G401 (cell line): ENCODE measurements around the gene GNG2. TPM values are rescaled to one million over a fixed set of nuclear protein-coding genes. Genes with fewer than 3 reads are reported as not detected.

ENCODE experiments used
- DNase-seq: peaks from one replicate; pipeline ENCODE4 v3.0.0-alpha.2; 2015; ENCODE audit warnings: low spot score
- in situ Hi-C: cut with HindIII; loops from 2 replicates; pipeline ENCODE4 v1.10.0; 2016; ENCODE audit warnings: low sequenced_read_pairs, mixed read lengths
- total RNA-seq: library from RNA; depleted of rRNA; stranded (reverse); fragments of >200 nt; shearing (Covaris generic); gene quantifications from 2 replicates; pipeline ENCODE4 v1.2.3, GENCODE V29; 2014; rRNA removed

The GNG2 gene
- total RNA-seq, 1 experiment from 2014 or later = not detected

- no peak for DNase-seq
- in situ Hi-C loops = no loop called here
These were observed 149.8 kb downstream of the GNG2 start for GRCh38 chr14:52010173-52010693.

GRCh38 chr14:52011523-52011922, 151.1 kb downstream of the GNG2 start:
- in situ Hi-C loops = no loop called here
- DNase-seq = no peak

GRCh38 chr14:52012635-52013034, 152.2 kb downstream of the GNG2 start:
- in situ Hi-C loops = no loop called here
- no peak for DNase-seq

GRCh38 chr14:52013984-52014600, 153.7 kb downstream of the GNG2 start:
- no peak for DNase-seq
- in situ Hi-C loops = no loop called here

GRCh38 chr14:52014601-52015267, 154.3 kb downstream of the GNG2 start:
- in situ Hi-C loops = no loop called here
- no peak for DNase-seq

GRCh38 chr14:52015411-52016030, 155.1 kb downstream of the GNG2 start:
- in situ Hi-C loops = no loop called here
- peak; percentile 29 for DNase-seq

- no peak for DNase-seq
- in situ Hi-C loops = no loop called here
These were observed 157.8 kb downstream of the GNG2 start for GRCh38 chr14:52018252-52018651.

- DNase-seq = no peak
- in situ Hi-C loops = no loop called here
These were observed 158.6 kb downstream of the GNG2 start for GRCh38 chr14:52018970-52019369.

Other genes with a start within 250 kb of the GNG2 start
- 1.4 and 1.5 TPM in 2 replicates for gene FRMD6, start 208.7 kb upstream of the GNG2 start, total RNA-seq
- 98.2 and 166 TPM in 2 replicates for gene RTRAF, start 128.9 kb downstream of the GNG2 start, total RNA-seq
- not detected in 2 replicates for gene NID2, start 208.4 kb downstream of the GNG2 start, total RNA-seq